GM19395 (cell line): Measurements from ENCODE around the gene GNB1.
"Not testable (repeated sequence)": the region's sequence is repeated elsewhere in the genome, so short reads cannot be mapped to it uniquely, and the experiment has no call there.

Experiments used
- ATAC-seq: cut with Tn5 transposase; IDR thresholded peaks from one replicate; pipeline ENCODE4 v1.9.1; 2021; ENCODE audit warnings: mild to moderate bottlenecking, moderate library complexity; ENCODE audit not compliant: unreplicated experiment

The GNB1 gene

GRCh38 chr1:1752190-1752589, 138.7 kb downstream of the GNB1 start:
- no peak for ATAC-seq

GRCh38 chr1:1749941-1750340, 140.9 kb downstream of the GNB1 start:
- not testable (repeated sequence) for ATAC-seq

- no peak for ATAC-seq
Observed at GRCh38 chr1:1748686-1749321, 142.1 kb downstream of the GNB1 start.

GRCh38 chr1:1746566-1746909, 144.3 kb downstream of the GNB1 start:
- peak; percentile 76 for ATAC-seq

- peak; percentile 77 for ATAC-seq
Observed at GRCh38 chr1:1745651-1746565, 145.0 kb downstream of the GNB1 start.

- ATAC-seq: not testable (repeated sequence)
Observed at GRCh38 chr1:1742529-1742928, 148.4 kb downstream of the GNB1 start.

GRCh38 chr1:1741013-1741412, 149.9 kb downstream of the GNB1 start:
- ATAC-seq: not testable (repeated sequence)

- not testable (repeated sequence) for ATAC-seq
Observed at GRCh38 chr1:1738799-1739337, 152.0 kb downstream of the GNB1 start.

GRCh38 chr1:1737675-1738590, 153.0 kb downstream of the GNB1 start:
- ATAC-seq: not testable (repeated sequence)
